HepG2 (cell line): ENCODE results near the gene SMURF2. TPM values are rescaled to one million over a fixed set of nuclear protein-coding genes. Genes with fewer than 3 reads are reported as not detected.

Source experiments
- ATAC-seq: fragments of 200-7000 bp; cut with Tn5 transposase; 3 replicates; pipeline ENCODE4 v1.9.1; 2020; ENCODE audit warnings: mild to moderate bottlenecking, moderate library complexity
- BruUV-seq: library from RNA; stranded (reverse); fragments of 400-500 nt; replicated peaks from 2 replicates; lab custom pipeline; 2021; lab: Mats Ljungman, UMichigan
- CTCF ChIA-PET: fragments of 300-600 bp; formaldehyde crosslinking; extraction: SDS; loops from one replicate; lab custom pipeline; 2021; ENCODE audit warnings: low total read pairs, inconsistent platforms, low intra/inter-chr PET ratio; lab: Yijun Ruan, JAX
- POLR2A ChIA-PET: fragments of 350-600 bp; sonication (Branson Sonifier 250); formaldehyde crosslinking; loops from one replicate; lab custom pipeline; 2020; ENCODE audit warnings: antibody characterized with exemption, inconsistent platforms; lab: Yijun Ruan, JAX
- DNase-seq: peaks from one replicate; pipeline ENCODE4 v3.0.0-alpha.2; 2015; ENCODE audit warnings: low spot score
- FAIRE-seq: peaks from 3 replicates; lab custom pipeline; 2011; peaks lifted over from hg19 to GRCh38; lab: Jason Lieb, UNC
- H2AFZ ChIP-seq: one replicate; pipeline ENCODE4 v1.6.1; 2011; ENCODE audit warnings: low read length, inconsistent platforms
- H3K27ac ChIP-seq: fragments of 300-600 bp; 3 replicates; pipeline ENCODE4 v1.8.0; 2011; ENCODE audit warnings: mixed run types, mild to moderate bottlenecking, mixed read lengths, low read length, inconsistent platforms; ENCODE audit not compliant: insufficient read depth; ENCODE audit errors: extremely low read length
- H3K27me3 ChIP-seq, 2 experiments: fragments of 200-600 bp in 1 of 2; 2 replicates in 1 of 2; 3 replicates in 1 of 2; pipeline versions ENCODE4 v1.6.0 to v1.8.0; 2011; ENCODE audit warnings: low read length in 2 of 2, mild to moderate bottlenecking in 2 of 2, moderate library complexity in 2 of 2, inconsistent platforms in 1 of 2; ENCODE audit not compliant: insufficient read depth in 2 of 2, control insufficient read depth in 1 of 2
- H3K36me3 ChIP-seq, 2 experiments: fragments of 200-600 bp in 1 of 2; replicated peaks in 1 of 2; 2 replicates in 1 of 2; 3 replicates in 1 of 2; pipeline versions ENCODE4 v1.5.1 to v1.8.0; 2011; ENCODE audit warnings: low read length in 2 of 2, inconsistent platforms in 1 of 2; ENCODE audit not compliant: insufficient read depth in 2 of 2, control insufficient read depth in 1 of 2
- H3K4me1 ChIP-seq: 2 replicates; pipeline ENCODE4 v1.5.1; 2012; ENCODE audit warnings: low read length, inconsistent platforms; ENCODE audit not compliant: insufficient read depth
- H3K4me2 ChIP-seq: 2 replicates; pipeline ENCODE4 v1.6.0; 2011; ENCODE audit warnings: low read depth, low read length, inconsistent platforms
- H3K4me3 ChIP-seq, 3 experiments: fragments of 200-600 bp in 1 of 3; sonication (generic), shearing (Covaris generic) in 1 of 3; replicated peaks in 1 of 3; 2 replicates each; pipeline ENCODE4 v1.5.1; 2011 to 2016; ENCODE audit warnings: low read length in 3 of 3, inconsistent platforms in 2 of 3, low read depth in 2 of 3, mild to moderate bottlenecking in 2 of 3, control low read depth in 1 of 3, mixed read lengths in 1 of 3; ENCODE audit not compliant: insufficient read depth in 1 of 3
- H3K79me2 ChIP-seq: one replicate; pipeline ENCODE4 v1.6.1; 2011; ENCODE audit warnings: low read length, inconsistent platforms; ENCODE audit not compliant: insufficient read depth
- H3K9ac ChIP-seq: 2 replicates; pipeline ENCODE4 v1.6.0; 2011; ENCODE audit warnings: mild to moderate bottlenecking, low read depth, low read length, inconsistent platforms; ENCODE audit not compliant: insufficient read depth
- H3K9me3 ChIP-seq: 2 replicates; pipeline ENCODE4 v1.5.1; 2012; ENCODE audit warnings: mild to moderate bottlenecking, low read length
- H4K20me1 ChIP-seq: 2 replicates; pipeline ENCODE4 v1.6.0; 2011; ENCODE audit warnings: inconsistent platforms, mild to moderate bottlenecking, low read length, moderate library complexity; ENCODE audit not compliant: insufficient read depth
- IKZF4 ChIP-seq: sonication (generic); formaldehyde crosslinking; IDR thresholded peaks from 2 replicates; pipeline ENCODE4 v1.5.1; 2020; ENCODE audit warnings: borderline replicate concordance, mild to moderate bottlenecking, low read depth, missing genetic modification reagents; ENCODE audit errors: not compliant biosample characterization
- KDM1A ChIP-seq: IDR thresholded peaks from 2 replicates; pipeline ENCODE4 v1.6.1; 2016; ENCODE audit warnings: missing compliant biosample characterization
- PAX8 ChIP-seq: sonication (generic); formaldehyde crosslinking; IDR thresholded peaks from 2 replicates; pipeline ENCODE4 v1.8.0; 2022; ENCODE audit warnings: mild to moderate bottlenecking, missing genetic modification reagents, borderline replicate concordance
- SP5 ChIP-seq: IDR thresholded peaks from 2 replicates; pipeline ENCODE4 v1.6.1; 2016; ENCODE audit warnings: low read depth, borderline replicate concordance
- ZBTB42 ChIP-seq: sonication (generic); formaldehyde crosslinking; IDR thresholded peaks from 2 replicates; pipeline ENCODE4 v1.5.0; 2020; ENCODE audit warnings: mild to moderate bottlenecking, missing genetic modification reagents
- ZFP62 ChIP-seq: sonication (generic); formaldehyde crosslinking; IDR thresholded peaks from 2 replicates; pipeline ENCODE4 v1.4.0; 2020; ENCODE audit warnings: missing genetic modification reagents
- WGBS: methylation state at CpG from one replicate; pipeline ENCODE4 v1.1.6; 2017; ENCODE audit warnings: low lambda C conversion rate; 5-methylcytosine and 5-hydroxymethylcytosine counted together
- in situ Hi-C: cut with HindIII; loops from 2 replicates; pipeline ENCODE4 v1.10.0; 2017; ENCODE audit warnings: low pct_unique_long_range_greater_than_20kb; ENCODE audit not compliant: extremely low pct_ligation_motif_present
- intact Hi-C: fragments of 100-400 bp; cut with micrococcal nuclease; formaldehyde crosslinking; loops from one replicate; pipeline ENCODE4 v1.10.0; 2022; ENCODE audit not compliant: unreplicated experiment
- polyA plus RNA-seq, 8 experiments: library from polyadenylated mRNA; depleted of rRNA in 3 of 8; stranded (reverse) in 7 of 8; unstranded in 1 of 8; fragments of >200 nt; fragmentation: Illumina TruSeq in 4 of 8; extraction: Trizol in 4 of 8; gene quantifications; 2 replicates each; pipeline versions ENCODE4 v1.2.1 to v1.2.3, GENCODE V29; 2011 to 2016; ENCODE audit warnings: low read depth in 4 of 8, missing spikeins in 1 of 8, mixed read lengths in 1 of 8; ENCODE audit not compliant: insufficient read depth in 1 of 8
- total RNA-seq, 5 experiments: library from RNA; depleted of rRNA; stranded (reverse); fragments of >200 nt; fragmentation: Illumina TruSeq; extraction: Trizol; gene quantifications; 2 replicates each; pipeline ENCODE4 v1.2.3, GENCODE V29; 2016; ENCODE audit warnings: low read depth in 1 of 5
- TF ChIP-seq, protein P1 (sequence below): sonication (generic); formaldehyde crosslinking; IDR thresholded peaks from 2 replicates; pipeline ENCODE4 v1.4.0; 2020; ENCODE audit warnings: mild to moderate bottlenecking, missing genetic modification reagents, borderline replicate concordance
- TF ChIP-seq, protein P2 (sequence below): sonication (generic); formaldehyde crosslinking; IDR thresholded peaks from 2 replicates; pipeline ENCODE4 v1.8.1; 2022; ENCODE audit warnings: low read depth, mild to moderate bottlenecking, missing genetic modification reagents
- TF ChIP-seq, protein P3 (sequence below): sonication (generic); formaldehyde crosslinking; IDR thresholded peaks from 2 replicates; pipeline ENCODE4 v1.9.0; 2022; ENCODE audit warnings: low read depth, missing genetic modification reagents
- TF ChIP-seq, protein P4 (sequence below): conservative IDR thresholded peaks from 2 replicates; pipeline ENCODE4 v1.6.1; 2018; ENCODE audit warnings: missing genetic modification reagents
- TF ChIP-seq, protein P5 (sequence below): IDR thresholded peaks from 2 replicates; pipeline ENCODE4 v1.6.1; 2016; ENCODE audit warnings: low read depth, missing genetic modification reagents, missing compliant biosample characterization

SMURF2 gene
- total and polyA plus RNA-seq, 2 of the 13 experiments (the other 11 are each of a cell fraction or from before 2014, with no cell fraction given), result 14.9 to 24.3 TPM

DNA sequence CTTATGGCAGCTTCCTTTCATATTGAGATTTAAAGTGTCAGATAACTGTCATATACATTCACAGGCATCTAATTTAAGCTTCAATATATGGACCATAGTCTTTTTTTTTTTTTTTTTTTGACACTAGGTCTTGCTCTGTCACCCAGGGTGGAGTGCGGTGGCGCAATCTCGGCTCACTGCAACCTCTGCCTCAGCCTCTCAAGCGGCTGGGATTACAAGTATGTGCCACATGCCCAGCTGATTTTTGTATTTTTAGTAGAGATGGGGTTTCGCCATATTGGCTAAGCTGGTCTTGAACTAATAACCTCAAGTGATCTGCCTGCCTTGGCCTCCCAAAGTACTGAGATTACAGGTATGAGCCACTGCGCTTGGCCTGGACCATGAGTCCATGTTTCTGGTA is 141.7 kb downstream of the SMURF2 start:
- Histone ChIP-seq H3K79me2 (no peaks in the 10 kb centered on the region), H3K4me2 (no peak overlapping the region), H4K20me1 (no peaks in the 10 kb centered on the region), H3K4me3 (no peak overlapping the region), H3K27me3 (no peaks in the 10 kb centered on the region), H3K4me1 (no peaks in the 10 kb centered on the region), H2AFZ (no peak overlapping the region), H3K9ac (no peak overlapping the region), H3K9me3 (no peaks in the 10 kb centered on the region), H3K36me3 (peaks cover 35 to 87% of the 10 kb centered on the region in 2 experiments), H3K27ac (no peak overlapping the region)
- FAIRE-seq (no peak), DNase-seq (no peak), ATAC-seq (no peak)
- intact Hi-C loops (no loop called here), in situ Hi-C loops (no loop called here)
- ChIA-PET CTCF (no interaction called here), POLR2A (interaction anchor here (1.7 kb wide), 1 partner anchor 14 kb away, joined by 5 read pairs; the partner anchor contains the start of gene CEP95)
- 95% methylated on average over 6 of the region's 6 CpGs for WGBS
- BruUV-seq, result no TSS peak
- TF ChIP-seq, protein P1, sequence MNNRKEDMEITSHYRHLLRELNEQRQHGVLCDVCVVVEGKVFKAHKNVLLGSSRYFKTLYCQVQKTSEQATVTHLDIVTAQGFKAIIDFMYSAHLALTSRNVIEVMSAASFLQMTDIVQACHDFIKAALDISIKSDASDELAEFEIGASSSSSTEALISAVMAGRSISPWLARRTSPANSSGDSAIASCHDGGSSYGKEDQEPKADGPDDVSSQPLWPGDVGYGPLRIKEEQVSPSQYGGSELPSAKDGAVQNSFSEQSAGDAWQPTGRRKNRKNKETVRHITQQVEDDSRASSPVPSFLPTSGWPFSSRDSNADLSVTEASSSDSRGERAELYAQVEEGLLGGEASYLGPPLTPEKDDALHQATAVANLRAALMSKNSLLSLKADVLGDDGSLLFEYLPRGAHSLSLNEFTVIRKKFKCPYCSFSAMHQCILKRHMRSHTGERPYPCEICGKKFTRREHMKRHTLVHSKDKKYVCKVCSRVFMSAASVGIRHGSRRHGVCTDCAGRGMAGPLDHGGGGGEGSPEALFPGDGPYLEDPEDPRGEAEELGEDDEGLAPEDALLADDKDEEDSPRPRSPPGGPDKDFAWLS (CRISPR knock-in tag), result no peak
- TF ChIP-seq, protein P2, sequence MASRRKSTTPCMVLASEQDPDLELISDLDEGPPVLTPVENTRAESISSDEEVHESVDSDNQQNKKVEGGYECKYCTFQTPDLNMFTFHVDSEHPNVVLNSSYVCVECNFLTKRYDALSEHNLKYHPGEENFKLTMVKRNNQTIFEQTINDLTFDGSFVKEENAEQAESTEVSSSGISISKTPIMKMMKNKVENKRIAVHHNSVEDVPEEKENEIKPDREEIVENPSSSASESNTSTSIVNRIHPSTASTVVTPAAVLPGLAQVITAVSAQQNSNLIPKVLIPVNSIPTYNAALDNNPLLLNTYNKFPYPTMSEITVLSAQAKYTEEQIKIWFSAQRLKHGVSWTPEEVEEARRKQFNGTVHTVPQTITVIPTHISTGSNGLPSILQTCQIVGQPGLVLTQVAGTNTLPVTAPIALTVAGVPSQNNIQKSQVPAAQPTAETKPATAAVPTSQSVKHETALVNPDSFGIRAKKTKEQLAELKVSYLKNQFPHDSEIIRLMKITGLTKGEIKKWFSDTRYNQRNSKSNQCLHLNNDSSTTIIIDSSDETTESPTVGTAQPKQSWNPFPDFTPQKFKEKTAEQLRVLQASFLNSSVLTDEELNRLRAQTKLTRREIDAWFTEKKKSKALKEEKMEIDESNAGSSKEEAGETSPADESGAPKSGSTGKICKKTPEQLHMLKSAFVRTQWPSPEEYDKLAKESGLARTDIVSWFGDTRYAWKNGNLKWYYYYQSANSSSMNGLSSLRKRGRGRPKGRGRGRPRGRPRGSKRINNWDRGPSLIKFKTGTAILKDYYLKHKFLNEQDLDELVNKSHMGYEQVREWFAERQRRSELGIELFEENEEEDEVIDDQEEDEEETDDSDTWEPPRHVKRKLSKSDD (CRISPR knock-in tag), result no peak
- TF ChIP-seq, protein P3, sequence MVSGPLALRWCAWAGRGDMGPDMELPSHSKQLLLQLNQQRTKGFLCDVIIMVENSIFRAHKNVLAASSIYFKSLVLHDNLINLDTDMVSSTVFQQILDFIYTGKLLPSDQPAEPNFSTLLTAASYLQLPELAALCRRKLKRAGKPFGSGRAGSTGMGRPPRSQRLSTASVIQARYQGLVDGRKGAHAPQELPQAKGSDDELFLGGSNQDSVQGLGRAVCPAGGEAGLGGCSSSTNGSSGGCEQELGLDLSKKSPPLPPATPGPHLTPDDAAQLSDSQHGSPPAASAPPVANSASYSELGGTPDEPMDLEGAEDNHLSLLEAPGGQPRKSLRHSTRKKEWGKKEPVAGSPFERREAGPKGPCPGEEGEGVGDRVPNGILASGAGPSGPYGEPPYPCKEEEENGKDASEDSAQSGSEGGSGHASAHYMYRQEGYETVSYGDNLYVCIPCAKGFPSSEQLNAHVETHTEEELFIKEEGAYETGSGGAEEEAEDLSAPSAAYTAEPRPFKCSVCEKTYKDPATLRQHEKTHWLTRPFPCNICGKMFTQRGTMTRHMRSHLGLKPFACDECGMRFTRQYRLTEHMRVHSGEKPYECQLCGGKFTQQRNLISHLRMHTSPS (CRISPR knock-in tag), result no peak
- TF ChIP-seq, protein P4, sequence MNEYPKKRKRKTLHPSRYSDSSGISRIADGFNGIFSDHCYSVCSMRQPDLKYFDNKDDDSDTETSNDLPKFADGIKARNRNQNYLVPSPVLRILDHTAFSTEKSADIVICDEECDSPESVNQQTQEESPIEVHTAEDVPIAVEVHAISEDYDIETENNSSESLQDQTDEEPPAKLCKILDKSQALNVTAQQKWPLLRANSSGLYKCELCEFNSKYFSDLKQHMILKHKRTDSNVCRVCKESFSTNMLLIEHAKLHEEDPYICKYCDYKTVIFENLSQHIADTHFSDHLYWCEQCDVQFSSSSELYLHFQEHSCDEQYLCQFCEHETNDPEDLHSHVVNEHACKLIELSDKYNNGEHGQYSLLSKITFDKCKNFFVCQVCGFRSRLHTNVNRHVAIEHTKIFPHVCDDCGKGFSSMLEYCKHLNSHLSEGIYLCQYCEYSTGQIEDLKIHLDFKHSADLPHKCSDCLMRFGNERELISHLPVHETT (CRISPR knock-in tag), result no peak
- no peak for TF ChIP-seq ZFP62 (CRISPR knock-in tag)
- no peak for TF ChIP-seq IKZF4 (CRISPR knock-in tag)
- TF ChIP-seq, protein P5, sequence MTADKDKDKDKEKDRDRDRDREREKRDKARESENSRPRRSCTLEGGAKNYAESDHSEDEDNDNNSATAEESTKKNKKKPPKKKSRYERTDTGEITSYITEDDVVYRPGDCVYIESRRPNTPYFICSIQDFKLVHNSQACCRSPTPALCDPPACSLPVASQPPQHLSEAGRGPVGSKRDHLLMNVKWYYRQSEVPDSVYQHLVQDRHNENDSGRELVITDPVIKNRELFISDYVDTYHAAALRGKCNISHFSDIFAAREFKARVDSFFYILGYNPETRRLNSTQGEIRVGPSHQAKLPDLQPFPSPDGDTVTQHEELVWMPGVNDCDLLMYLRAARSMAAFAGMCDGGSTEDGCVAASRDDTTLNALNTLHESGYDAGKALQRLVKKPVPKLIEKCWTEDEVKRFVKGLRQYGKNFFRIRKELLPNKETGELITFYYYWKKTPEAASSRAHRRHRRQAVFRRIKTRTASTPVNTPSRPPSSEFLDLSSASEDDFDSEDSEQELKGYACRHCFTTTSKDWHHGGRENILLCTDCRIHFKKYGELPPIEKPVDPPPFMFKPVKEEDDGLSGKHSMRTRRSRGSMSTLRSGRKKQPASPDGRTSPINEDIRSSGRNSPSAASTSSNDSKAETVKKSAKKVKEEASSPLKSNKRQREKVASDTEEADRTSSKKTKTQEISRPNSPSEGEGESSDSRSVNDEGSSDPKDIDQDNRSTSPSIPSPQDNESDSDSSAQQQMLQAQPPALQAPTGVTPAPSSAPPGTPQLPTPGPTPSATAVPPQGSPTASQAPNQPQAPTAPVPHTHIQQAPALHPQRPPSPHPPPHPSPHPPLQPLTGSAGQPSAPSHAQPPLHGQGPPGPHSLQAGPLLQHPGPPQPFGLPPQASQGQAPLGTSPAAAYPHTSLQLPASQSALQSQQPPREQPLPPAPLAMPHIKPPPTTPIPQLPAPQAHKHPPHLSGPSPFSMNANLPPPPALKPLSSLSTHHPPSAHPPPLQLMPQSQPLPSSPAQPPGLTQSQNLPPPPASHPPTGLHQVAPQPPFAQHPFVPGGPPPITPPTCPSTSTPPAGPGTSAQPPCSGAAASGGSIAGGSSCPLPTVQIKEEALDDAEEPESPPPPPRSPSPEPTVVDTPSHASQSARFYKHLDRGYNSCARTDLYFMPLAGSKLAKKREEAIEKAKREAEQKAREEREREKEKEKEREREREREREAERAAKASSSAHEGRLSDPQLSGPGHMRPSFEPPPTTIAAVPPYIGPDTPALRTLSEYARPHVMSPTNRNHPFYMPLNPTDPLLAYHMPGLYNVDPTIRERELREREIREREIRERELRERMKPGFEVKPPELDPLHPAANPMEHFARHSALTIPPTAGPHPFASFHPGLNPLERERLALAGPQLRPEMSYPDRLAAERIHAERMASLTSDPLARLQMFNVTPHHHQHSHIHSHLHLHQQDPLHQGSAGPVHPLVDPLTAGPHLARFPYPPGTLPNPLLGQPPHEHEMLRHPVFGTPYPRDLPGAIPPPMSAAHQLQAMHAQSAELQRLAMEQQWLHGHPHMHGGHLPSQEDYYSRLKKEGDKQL (CRISPR knock-in tag), result no peak
- no peak for TF ChIP-seq ZBTB42
- TF ChIP-seq SP5 (CRISPR knock-in tag), result no peak
- TF ChIP-seq PAX8 (CRISPR knock-in tag), result no peak
- TF ChIP-seq KDM1A (CRISPR knock-in tag), result no peak
